Neutrophil (primary cell): ENCODE measurements around the gene PRKCQ.

Experiments used
- H3K27ac ChIP-seq: fragments of 200-600 bp; sonication (generic); 2 replicates; pipeline ENCODE4 v1.5.1; 2016; ENCODE audit warnings: mild to moderate bottlenecking, moderate library complexity
- H3K27me3 ChIP-seq: fragments of 200-600 bp; sonication (generic); 2 replicates; pipeline ENCODE4 v1.6.0; 2016; ENCODE audit warnings: mild to moderate bottlenecking
- H3K36me3 ChIP-seq: fragments of 200-600 bp; sonication (generic); 2 replicates; pipeline ENCODE4 v1.5.1; 2017
- H3K4me1 ChIP-seq, 2 experiments: fragments of 200-600 bp in 1 of 2; sonication (generic) in 1 of 2; 1 replicate in 1 of 2; 2 replicates in 1 of 2; pipeline versions ENCODE4 v1.5.1 to v1.6.1; 2013 to 2016; ENCODE audit warnings: low read depth in 1 of 2, low read length in 1 of 2, mild to moderate bottlenecking in 1 of 2, moderate library complexity in 1 of 2; ENCODE audit not compliant: control insufficient read depth in 1 of 2, insufficient read depth in 1 of 2
- H3K4me3 ChIP-seq, 2 experiments: fragments of 200-600 bp in 1 of 2; sonication (generic) in 1 of 2; 1 replicate in 1 of 2; 2 replicates in 1 of 2; pipeline ENCODE4 v1.5.1; 2013 to 2016; ENCODE audit warnings: low read depth in 1 of 2, low read length in 1 of 2, mild to moderate bottlenecking in 1 of 2, moderate library complexity in 1 of 2
- H3K9me3 ChIP-seq: fragments of 200-600 bp; sonication (generic); 2 replicates; pipeline ENCODE4 v1.5.1; 2016
- TF ChIP-seq, protein P1 (sequence below): fragments of 200-600 bp; sonication (generic); IDR thresholded peaks from 2 replicates; pipeline ENCODE4 v1.5.1; 2016; ENCODE audit warnings: antibody characterized with exemption

The PRKCQ gene

DNA sequence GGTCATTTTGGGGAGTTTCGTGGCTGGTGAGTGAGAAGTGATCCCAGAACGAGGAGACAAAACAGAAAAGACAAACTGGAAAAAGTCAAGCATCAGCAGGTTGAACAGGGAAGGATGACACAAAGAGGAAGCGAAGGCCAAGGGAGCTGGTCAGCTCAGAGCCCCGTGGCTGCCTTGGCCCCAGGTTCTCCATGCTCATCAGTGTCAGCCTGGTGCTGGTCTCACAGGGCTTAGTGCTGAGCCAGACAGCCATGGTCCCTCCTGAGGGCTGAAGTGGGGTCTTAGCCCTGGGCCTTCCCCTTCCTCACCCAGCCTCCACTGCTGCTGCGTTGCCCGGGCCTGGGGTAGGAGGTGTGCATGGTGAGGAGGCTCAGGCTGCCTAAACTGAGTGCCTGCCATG is 193.7 kb downstream of the PRKCQ start:
- Histone ChIP-seq H3K36me3 (no peaks in the 10 kb centered on the region), H3K4me1 (peaks cover 65% of the 10 kb centered on the region in 2 experiments), H3K4me3 (no peak overlapping the region), H3K9me3 (no peaks in the 10 kb centered on the region), H3K27me3 (no peaks in the 10 kb centered on the region), H3K27ac (peak overlapping the region; percentile 68)
- TF ChIP-seq, protein P1, sequence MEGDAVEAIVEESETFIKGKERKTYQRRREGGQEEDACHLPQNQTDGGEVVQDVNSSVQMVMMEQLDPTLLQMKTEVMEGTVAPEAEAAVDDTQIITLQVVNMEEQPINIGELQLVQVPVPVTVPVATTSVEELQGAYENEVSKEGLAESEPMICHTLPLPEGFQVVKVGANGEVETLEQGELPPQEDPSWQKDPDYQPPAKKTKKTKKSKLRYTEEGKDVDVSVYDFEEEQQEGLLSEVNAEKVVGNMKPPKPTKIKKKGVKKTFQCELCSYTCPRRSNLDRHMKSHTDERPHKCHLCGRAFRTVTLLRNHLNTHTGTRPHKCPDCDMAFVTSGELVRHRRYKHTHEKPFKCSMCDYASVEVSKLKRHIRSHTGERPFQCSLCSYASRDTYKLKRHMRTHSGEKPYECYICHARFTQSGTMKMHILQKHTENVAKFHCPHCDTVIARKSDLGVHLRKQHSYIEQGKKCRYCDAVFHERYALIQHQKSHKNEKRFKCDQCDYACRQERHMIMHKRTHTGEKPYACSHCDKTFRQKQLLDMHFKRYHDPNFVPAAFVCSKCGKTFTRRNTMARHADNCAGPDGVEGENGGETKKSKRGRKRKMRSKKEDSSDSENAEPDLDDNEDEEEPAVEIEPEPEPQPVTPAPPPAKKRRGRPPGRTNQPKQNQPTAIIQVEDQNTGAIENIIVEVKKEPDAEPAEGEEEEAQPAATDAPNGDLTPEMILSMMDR: no peak

GRCh38 chr10:6385665-6386064 is 194.4 kb downstream of the PRKCQ start:
- no peaks in the 10 kb centered on the region for H3K9me3 ChIP-seq
- TF ChIP-seq, protein P1: no peak
- no peaks in the 10 kb centered on the region for H3K36me3 ChIP-seq
- peak overlapping the region; percentile 68 for H3K27ac ChIP-seq
- peaks cover 65% of the 10 kb centered on the region in 2 experiments for H3K4me1 ChIP-seq
- no peak overlapping the region for H3K4me3 ChIP-seq
- H3K27me3 ChIP-seq: no peaks in the 10 kb centered on the region

DNA sequence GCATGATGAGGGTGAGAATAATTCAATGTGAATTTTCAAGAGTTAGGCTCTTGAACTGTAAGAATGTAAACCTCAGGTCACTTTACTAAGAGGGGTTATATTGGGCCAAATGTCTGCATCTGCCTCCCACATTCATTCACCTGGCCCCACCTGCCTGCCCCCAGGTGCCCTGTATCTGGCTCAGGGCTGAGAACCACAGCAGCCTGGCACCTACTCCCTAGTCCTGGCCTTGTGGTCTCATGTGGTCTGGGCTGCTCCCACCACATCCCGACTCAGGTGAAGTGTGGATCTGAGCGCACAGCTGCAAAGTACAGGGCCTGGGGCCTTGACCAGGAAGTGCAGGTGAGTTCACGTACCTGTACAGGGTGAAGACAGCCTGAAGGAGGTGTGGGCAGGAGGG is 195.2 kb downstream of the PRKCQ start:
- peaks cover 63% of the 10 kb centered on the region in 2 experiments for H3K4me1 ChIP-seq
- no peaks in the 10 kb centered on the region for H3K36me3 ChIP-seq
- H3K4me3 ChIP-seq: no peak overlapping the region
- peak overlapping the region; percentile 68 for H3K27ac ChIP-seq
- no peaks in the 10 kb centered on the region for H3K9me3 ChIP-seq
- TF ChIP-seq, protein P1: no peak
- H3K27me3 ChIP-seq: no peaks in the 10 kb centered on the region

DNA sequence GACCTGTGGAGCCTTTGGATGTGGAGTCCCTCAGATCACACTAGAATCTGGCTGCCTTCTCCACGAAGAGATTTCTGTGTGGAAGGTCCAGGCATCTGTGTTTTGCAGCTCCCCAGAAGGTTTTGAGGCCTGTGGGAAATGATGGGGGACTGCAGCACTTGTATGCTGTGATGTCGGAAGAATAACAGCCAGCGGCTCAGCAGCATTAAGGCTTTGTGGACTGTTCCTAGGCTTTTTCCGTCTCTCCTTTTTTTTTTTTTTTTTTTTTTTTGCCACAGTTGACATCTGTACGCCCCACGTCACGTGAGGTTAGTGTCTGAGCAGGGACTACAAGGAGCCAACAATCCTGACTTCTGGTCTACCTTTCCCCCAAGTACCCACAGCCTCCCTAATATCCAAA is 196.0 kb downstream of the PRKCQ start:
- no peaks in the 10 kb centered on the region for H3K9me3 ChIP-seq
- no peaks in the 10 kb centered on the region for H3K27me3 ChIP-seq
- H3K4me1 ChIP-seq: peaks cover 63% of the 10 kb centered on the region in 2 experiments
- H3K36me3 ChIP-seq: no peaks in the 10 kb centered on the region
- peak overlapping the region; percentile 84 for H3K27ac ChIP-seq
- no peak overlapping the region for H3K4me3 ChIP-seq
- TF ChIP-seq, protein P1: no peak

GRCh38 chr10:6383096-6383812 is 196.8 kb downstream of the PRKCQ start:
- H3K9me3 ChIP-seq: no peaks in the 10 kb centered on the region
- peaks cover 63% of the 10 kb centered on the region in 2 experiments for H3K4me1 ChIP-seq
- no peaks in the 10 kb centered on the region for H3K27me3 ChIP-seq
- no peak overlapping the region for H3K4me3 ChIP-seq
- TF ChIP-seq, protein P1: no peak
- no peaks in the 10 kb centered on the region for H3K36me3 ChIP-seq
- H3K27ac ChIP-seq: peak overlapping the region; percentile 84
